ENCODE measurements around the gene SLC37A4. TPM values are rescaled to one million over a fixed set of nuclear protein-coding genes. Genes with fewer than 3 reads are reported as not detected.
"Not testable (repeated sequence)": the region's sequence is repeated elsewhere in the genome, so short reads cannot be mapped to it uniquely, and the experiment has no call there.

SLC37A4 gene
- total RNA-seq, 2 donors from 2014 or later, result 9.0 to 11.0 TPM

DNA sequence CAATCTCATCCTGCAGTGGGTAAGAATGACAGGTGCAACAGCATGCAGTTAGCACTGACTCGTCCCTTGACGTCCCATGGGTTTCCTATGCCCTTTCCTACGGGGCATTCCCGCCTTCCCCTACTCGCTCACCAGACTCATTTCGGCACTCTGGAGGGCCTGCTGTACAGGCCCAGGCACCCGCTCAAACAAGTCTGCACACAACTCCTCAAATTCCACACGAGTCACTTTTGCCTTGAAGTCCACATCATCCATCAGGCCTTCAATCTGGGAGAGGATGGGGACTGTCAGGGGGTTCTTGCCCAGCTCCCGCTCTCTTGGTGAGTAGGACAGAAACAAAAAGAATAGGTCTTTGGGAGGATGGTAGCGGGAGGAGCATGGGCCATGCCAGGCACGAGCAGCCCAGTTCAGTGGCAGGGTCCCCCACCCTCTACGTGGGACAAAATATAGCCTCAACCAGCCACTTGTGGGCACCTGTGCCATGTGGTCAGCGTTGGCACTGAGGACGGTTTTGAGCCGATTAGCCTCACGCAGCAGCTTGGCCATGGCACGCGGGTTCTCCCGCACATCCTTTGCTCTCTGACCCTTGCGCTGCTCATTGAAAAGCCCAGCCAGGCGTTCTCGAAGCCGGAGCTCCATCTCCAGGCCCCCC lies 21.6 kb upstream of the SLC37A4 start:
- no peaks in the 10 kb centered on the region for H3K9me3 ChIP-seq (ENCODE audit: control insufficient read depth, low read length, poor library complexity, severe bottlenecking)
- H3K4me1 Mint-ChIP-seq, result peaks cover 32% of the 10 kb centered on the region
- ATAC-seq (no peak), DNase-seq (no peak)
- H3K36me3 Mint-ChIP-seq (ENCODE audit: low read depth), result peaks cover 19% of the 10 kb centered on the region
- H3K27ac Mint-ChIP-seq, result peak overlapping the region; percentile 83
- H3K4me3 Mint-ChIP-seq, result no peak overlapping the region
- H3K27me3 Mint-ChIP-seq, result no peaks in the 10 kb centered on the region

DNA sequence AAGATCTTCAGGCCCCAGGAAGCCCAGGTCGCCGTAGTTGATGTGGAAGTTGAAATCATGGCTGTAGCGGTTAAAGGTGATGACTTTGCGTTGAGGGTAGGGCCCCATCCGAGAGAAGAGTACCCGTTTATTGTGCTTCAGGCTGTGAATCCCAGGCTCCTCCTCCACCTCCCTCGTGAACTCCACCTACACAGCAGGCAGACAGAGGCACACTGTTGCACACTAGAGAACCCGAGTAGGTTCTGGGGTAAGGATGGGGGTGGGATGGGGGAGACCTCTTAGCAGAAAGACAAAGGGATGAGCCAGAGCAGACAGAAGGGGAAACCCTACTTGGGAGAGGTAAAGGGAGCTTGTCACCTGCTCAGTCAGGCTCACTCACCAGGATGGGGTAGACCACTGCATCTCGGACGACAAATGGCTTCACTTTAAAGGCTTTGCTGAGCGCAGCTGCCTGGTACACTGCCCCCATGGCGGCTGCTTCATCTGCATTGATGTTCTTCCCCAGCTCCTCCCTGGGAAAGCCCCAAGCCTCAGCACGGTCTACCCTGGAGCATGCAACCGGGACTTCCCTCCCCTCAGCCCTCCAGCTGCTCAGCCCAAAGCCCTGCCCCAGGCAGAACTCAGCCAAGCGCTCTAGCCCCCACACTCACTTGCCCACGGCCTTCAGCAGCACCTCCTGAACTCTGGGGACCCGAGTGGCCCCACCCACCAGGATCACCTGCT lies 20.9 kb upstream of the SLC37A4 start:
- Mint-ChIP-seq H3K4me1 (peaks cover 32% of the 10 kb centered on the region), H3K4me3 (peak overlapping the region; percentile 65), H3K36me3 (ENCODE audit: low read depth) (peaks cover 18% of the 10 kb centered on the region), H3K27ac (peak overlapping the region; percentile 57), H3K27me3 (no peaks in the 10 kb centered on the region)
- ATAC-seq (peak; percentile 77), DNase-seq (peak; percentile 17 to 31 (median 26))
- no peaks in the 10 kb centered on the region for H3K9me3 ChIP-seq (ENCODE audit: control insufficient read depth, low read length, poor library complexity, severe bottlenecking)

DNA sequence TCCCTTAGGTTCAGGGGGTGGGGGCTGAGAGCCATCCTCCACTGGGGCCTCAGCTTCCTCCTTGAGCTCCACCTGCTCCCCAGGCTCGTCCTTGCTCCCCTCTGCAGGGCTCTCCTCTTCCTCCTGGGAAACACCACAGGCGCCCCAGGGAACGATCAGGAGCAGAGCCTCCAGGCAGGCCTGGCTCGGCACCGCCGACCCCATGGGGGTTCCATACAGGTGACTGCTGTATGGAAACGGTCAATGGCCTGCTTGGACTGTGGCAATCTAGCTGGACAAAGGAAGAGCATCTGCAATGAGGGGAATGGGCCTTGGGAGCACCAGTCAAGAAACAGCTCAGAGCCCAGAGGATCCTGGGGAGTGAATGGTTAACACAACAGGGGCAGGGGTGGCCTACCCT lies 18.4 kb upstream of the SLC37A4 start:
- no peak for ATAC-seq
- peaks cover 18% of the 10 kb centered on the region for H3K4me1 Mint-ChIP-seq
- H3K36me3 Mint-ChIP-seq (ENCODE audit: low read depth), result peaks cover 18% of the 10 kb centered on the region
- no peaks in the 10 kb centered on the region for H3K9me3 ChIP-seq (ENCODE audit: control insufficient read depth, low read length, poor library complexity, severe bottlenecking)
- DNase-seq, result no peak
- peak overlapping the region; percentile 86 for H3K27ac Mint-ChIP-seq
- H3K4me3 Mint-ChIP-seq, result no peak overlapping the region
- H3K27me3 Mint-ChIP-seq, result no peaks in the 10 kb centered on the region

DNA sequence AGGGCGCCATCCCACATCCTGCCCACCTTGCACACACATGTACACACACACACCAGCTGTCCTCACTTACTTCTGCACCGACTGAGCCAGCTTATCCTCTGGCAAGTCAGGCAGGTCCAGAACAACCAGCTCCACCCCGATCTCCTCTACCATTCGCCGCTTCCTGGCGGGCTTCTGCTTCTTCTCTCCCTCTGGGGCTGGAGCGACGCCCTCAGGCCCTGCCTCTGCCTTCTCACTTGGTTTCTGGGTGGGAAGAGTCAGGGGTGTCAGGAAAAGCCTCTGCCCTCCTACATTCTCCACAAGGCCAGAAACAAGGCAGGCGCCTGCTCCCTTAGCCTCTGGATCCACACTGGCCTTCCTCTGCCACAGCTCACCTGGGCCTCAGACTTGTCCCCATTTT lies 18.0 kb upstream of the SLC37A4 start:
- Mint-ChIP-seq H3K4me1 (peaks cover 18% of the 10 kb centered on the region), H3K4me3 (no peak overlapping the region), H3K36me3 (ENCODE audit: low read depth) (peaks cover 18% of the 10 kb centered on the region), H3K27ac (peak overlapping the region; percentile 86), H3K27me3 (no peaks in the 10 kb centered on the region)
- no peaks in the 10 kb centered on the region for H3K9me3 ChIP-seq (ENCODE audit: control insufficient read depth, low read length, poor library complexity, severe bottlenecking)
- DNase-seq (no peak), ATAC-seq (no peak)

DNA sequence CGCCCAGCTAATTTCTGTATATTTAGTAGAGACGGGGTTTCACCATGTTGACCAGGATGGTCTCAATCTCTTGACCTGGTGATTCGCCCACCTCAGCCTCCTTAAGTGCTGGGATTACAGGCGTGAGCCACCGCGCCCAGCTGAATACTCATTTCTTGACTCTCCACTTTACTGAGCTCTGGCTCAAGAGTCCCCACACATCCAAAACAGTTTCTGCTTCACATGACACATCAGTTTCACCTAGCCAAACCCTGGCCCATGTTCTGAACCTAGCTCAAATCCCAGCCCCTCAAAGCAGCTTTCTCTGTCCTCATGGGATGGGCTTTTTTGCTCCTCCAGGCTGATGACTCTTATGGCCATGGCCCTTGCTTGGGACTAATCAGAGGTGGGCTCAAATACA lies 16.5 kb upstream of the SLC37A4 start:
- no peaks in the 10 kb centered on the region for H3K9me3 ChIP-seq (ENCODE audit: control insufficient read depth, low read length, poor library complexity, severe bottlenecking)
- peak overlapping the region; percentile 59 for H3K27ac Mint-ChIP-seq
- H3K27me3 Mint-ChIP-seq, result no peaks in the 10 kb centered on the region
- peaks cover 7% of the 10 kb centered on the region for H3K4me1 Mint-ChIP-seq
- peaks cover 8% of the 10 kb centered on the region for H3K36me3 Mint-ChIP-seq (ENCODE audit: low read depth)
- no peak for ATAC-seq
- H3K4me3 Mint-ChIP-seq, result no peak overlapping the region
- no peak for DNase-seq

DNA sequence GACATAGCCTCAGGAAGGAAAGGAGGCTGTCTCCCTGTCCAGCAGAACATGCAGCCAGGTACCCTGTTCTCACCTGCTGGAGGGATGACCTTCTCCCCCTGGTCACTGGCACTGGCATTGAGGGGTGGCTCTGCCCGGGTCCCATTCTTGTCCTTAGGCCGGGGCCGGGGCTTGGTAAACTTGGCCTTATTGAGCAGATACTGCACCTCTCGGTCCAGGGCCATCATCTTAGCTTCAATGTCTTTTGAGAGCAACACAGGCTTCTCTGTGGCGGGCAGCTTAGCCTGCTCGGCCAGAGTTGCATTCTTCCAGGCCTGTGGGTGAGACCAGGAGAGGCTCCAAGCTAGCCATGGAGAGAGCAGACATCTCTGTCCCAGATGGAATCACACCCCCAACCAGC lies 15.8 kb upstream of the SLC37A4 start:
- Mint-ChIP-seq H3K4me1 (peaks cover 3% of the 10 kb centered on the region), H3K36me3 (ENCODE audit: low read depth) (peaks cover 7% of the 10 kb centered on the region), H3K27me3 (no peaks in the 10 kb centered on the region), H3K27ac (peak overlapping the region; percentile 29), H3K4me3 (no peak overlapping the region)
- ATAC-seq (no peak), DNase-seq (no peak)
- no peaks in the 10 kb centered on the region for H3K9me3 ChIP-seq (ENCODE audit: control insufficient read depth, low read length, poor library complexity, severe bottlenecking)

DNA sequence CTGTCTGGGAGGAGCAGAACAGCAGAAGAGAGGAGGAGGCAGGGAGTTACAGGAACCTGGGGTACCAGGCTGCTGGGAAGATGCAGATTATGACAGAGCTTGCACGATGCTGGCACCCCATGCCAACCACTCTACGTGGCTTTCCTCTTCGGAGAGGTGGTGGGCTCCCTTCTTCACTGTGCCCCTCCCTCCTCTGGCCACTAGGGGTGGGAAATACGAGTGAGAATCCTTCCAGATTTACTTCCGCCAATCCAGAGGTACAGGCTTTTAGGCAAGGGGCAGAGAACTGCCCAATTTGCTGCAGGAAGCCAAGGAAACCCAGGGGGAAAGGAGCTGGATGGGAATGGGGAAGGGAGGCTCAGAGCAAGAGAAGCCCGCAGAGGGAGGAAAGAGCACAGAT lies 14.0 kb upstream of the SLC37A4 start:
- DNase-seq, result no peak
- no peaks in the 10 kb centered on the region for H3K9me3 ChIP-seq (ENCODE audit: control insufficient read depth, low read length, poor library complexity, severe bottlenecking)
- Mint-ChIP-seq H3K27ac (no peak overlapping the region), H3K4me3 (no peak overlapping the region), H3K36me3 (ENCODE audit: low read depth) (peaks cover 7% of the 10 kb centered on the region), H3K4me1 (peaks cover 2% of the 10 kb centered on the region), H3K27me3 (no peaks in the 10 kb centered on the region)
- ATAC-seq, result peak; percentile 8

DNA sequence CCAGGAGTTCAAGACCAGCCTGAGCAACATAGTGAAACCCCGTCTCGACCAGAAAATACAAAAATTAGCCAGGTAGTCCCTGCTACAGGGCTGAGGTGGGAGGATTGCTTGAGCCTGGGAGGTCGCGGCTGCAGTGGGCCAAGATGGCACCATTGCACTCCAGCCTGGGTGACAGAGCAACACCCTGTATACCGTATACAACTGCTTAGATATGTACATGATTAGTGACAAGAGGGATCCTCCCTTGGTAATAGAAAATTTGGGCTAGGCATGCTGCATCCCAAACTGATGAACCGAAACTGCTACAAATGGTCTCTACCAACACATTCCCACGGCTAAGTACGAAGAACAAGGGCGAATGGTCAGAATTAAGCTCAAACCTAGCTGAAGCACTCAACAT lies 12.2 kb upstream of the SLC37A4 start:
- H3K4me3 Mint-ChIP-seq, result no peak overlapping the region
- H3K4me1 Mint-ChIP-seq, result peaks cover 3% of the 10 kb centered on the region
- no peaks in the 10 kb centered on the region for H3K27me3 Mint-ChIP-seq
- no peak overlapping the region for H3K27ac Mint-ChIP-seq
- DNase-seq (no peak), ATAC-seq (no peak)
- peaks cover 2% of the 10 kb centered on the region for H3K36me3 Mint-ChIP-seq (ENCODE audit: low read depth)
- H3K9me3 ChIP-seq (ENCODE audit: control insufficient read depth, low read length, poor library complexity, severe bottlenecking), result no peaks in the 10 kb centered on the region

DNA sequence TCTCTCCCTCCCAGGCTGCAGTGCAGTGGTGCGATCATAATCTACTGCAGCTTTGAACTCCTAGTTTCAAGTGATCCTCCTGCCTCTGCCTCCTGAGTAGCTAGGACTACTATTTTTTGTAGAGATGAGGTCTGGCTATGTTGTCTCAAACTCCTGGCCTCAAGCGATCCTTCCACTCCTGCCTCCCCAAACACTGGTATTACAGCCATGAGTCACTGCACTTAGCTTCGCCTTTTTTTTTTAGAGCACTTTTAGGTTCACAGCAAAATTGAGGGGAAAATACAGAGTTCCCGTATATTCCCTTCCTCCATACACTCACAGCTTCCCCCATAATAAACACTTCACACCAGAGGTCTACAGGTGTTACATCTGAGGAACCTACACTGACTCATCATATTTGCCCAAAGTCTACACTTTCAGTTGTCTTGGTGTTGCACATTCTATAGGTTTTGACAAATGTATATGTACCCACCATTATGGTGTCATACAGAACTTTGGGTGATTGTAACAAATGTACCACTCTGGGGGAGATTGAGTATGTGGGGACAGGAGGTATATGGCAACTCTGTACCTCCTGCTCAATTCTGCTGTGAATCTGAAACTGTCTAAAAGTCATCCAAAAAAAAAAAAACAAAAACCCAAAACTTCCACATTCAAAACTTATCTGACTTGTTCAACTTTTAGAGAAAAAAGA lies 11.3 kb upstream of the SLC37A4 start:
- DNase-seq, result no peak
- Mint-ChIP-seq H3K4me3 (no peak overlapping the region), H3K36me3 (ENCODE audit: low read depth) (no peaks in the 10 kb centered on the region), H3K27ac (no peak overlapping the region), H3K4me1 (peaks cover 3% of the 10 kb centered on the region), H3K27me3 (no peaks in the 10 kb centered on the region)
- H3K9me3 ChIP-seq (ENCODE audit: control insufficient read depth, low read length, poor library complexity, severe bottlenecking), result no peaks in the 10 kb centered on the region
- no peak for ATAC-seq

DNA sequence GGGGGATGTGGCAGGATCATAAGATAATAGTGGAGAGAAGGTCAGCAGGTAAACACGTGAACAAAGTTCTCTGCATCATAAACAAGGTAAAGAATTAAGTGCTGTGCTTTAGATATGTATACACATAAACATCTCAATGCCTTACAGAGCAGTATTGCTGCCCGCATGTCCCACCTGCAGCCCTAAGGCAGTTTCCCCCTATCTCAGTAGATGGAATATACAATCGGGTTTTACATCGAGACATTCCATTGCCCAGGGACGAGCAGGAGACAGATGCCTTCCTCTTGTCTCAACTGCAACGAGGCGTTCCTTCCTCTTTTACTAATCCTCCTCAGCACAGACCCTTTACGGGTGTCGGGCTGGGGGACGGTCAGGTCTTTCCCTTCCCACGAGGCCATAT lies 8.8 kb upstream of the SLC37A4 start:
- H3K4me1 Mint-ChIP-seq; H3K4me3 Mint-ChIP-seq; H3K27ac Mint-ChIP-seq; H3K9me3 ChIP-seq (ENCODE audit: control insufficient read depth, low read length, poor library complexity, severe bottlenecking); H3K36me3 Mint-ChIP-seq (ENCODE audit: low read depth); DNase-seq; ATAC-seq; H3K27me3 Mint-ChIP-seq: not testable (repeated sequence)

DNA sequence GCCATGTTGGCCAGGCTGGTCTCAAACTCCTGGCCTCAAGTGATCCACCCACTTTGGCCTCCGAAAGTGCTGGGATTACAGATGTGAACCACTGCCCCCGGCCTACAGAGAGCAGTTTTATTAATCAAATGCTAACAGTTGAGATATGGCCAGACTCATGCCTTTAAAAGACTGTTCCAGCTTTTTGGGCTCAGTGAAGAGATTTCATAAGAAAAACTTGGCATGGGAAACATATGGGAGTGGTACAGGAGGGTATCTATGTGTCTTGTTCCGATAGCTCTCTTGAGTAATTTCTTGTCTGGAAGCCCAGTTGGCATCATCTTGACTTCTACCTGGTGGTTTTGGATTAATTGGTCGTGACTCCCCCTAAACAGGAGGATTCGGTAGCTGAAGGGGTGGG lies 8.2 kb upstream of the SLC37A4 start:
- H3K4me1 Mint-ChIP-seq, result peaks cover 3% of the 10 kb centered on the region
- DNase-seq, result no peak
- no peaks in the 10 kb centered on the region for H3K36me3 Mint-ChIP-seq (ENCODE audit: low read depth)
- no peak overlapping the region for H3K27ac Mint-ChIP-seq
- no peaks in the 10 kb centered on the region for H3K9me3 ChIP-seq (ENCODE audit: control insufficient read depth, low read length, poor library complexity, severe bottlenecking)
- no peak overlapping the region for H3K4me3 Mint-ChIP-seq
- ATAC-seq, result no peak
- H3K27me3 Mint-ChIP-seq, result no peaks in the 10 kb centered on the region

DNA sequence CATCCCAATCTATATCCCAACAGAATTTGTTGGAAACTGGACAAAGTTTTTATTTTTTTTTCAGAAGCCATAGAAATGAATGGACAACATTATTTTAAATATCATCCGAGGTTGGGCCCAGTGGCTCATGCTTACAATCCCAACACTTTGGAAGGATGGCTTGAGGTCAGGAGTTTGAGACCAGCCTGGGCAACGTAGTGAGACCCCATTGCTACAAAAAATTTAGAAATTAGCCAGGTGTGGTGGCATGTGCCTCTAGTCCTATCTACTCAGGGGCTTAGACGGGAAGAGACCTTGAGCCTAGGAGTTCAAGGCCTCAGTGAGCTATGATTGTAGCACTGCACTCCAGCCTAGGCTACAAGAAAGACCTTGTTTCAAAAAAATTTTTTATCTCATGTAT lies 4.1 kb upstream of the SLC37A4 start:
- no peaks in the 10 kb centered on the region for H3K9me3 ChIP-seq (ENCODE audit: control insufficient read depth, low read length, poor library complexity, severe bottlenecking)
- Mint-ChIP-seq H3K4me1 (peaks cover 5% of the 10 kb centered on the region), H3K36me3 (ENCODE audit: low read depth) (no peaks in the 10 kb centered on the region), H3K27me3 (no peaks in the 10 kb centered on the region), H3K4me3 (no peak overlapping the region), H3K27ac (no peak overlapping the region)
- no peak for DNase-seq
- no peak for ATAC-seq

DNA sequence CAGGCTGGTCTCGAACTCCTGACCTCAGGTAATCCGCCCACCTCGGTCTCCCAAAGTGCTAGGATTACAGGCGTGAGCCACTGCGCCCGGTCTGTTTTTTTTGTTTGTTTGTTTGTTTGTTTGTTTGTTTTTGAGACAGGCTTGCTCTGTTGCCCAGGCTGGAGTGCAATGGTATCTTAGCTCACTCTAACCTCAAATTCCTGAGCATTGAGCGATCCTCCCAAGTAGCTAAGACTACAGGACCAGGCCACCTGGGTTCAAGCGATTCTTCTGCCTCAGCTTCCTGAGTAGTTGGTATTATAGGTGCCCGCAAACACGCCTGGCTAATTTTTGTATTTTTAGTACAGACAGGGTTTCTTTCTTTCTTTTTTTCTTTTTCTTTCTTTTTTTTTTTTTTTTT lies 2.7 kb upstream of the SLC37A4 start:
- H3K4me3 Mint-ChIP-seq; ATAC-seq; H3K36me3 Mint-ChIP-seq (ENCODE audit: low read depth); H3K9me3 ChIP-seq (ENCODE audit: control insufficient read depth, low read length, poor library complexity, severe bottlenecking); H3K27me3 Mint-ChIP-seq; H3K27ac Mint-ChIP-seq; DNase-seq: not testable (repeated sequence)
- peaks cover 15% of the 10 kb centered on the region for H3K4me1 Mint-ChIP-seq

All from T-helper 17 cell (primary cell).